ENCODE results near the gene TPD52L1.

The TPD52L1 gene

GRCh38 chr6:125138083-125138482 is 15.5 kb upstream of the TPD52L1 start:
- no peak for DNase-seq (ENCODE audit: low read depth)
- no peak overlapping the region for H3K4me3 ChIP-seq (ENCODE audit: low read depth, low read length)
- no peak for TF ChIP-seq CTCF (IDR thresholded peaks at IDR 0.05; ENCODE audit: control insufficient read depth, extremely low read depth, insufficient read depth)

DNA sequence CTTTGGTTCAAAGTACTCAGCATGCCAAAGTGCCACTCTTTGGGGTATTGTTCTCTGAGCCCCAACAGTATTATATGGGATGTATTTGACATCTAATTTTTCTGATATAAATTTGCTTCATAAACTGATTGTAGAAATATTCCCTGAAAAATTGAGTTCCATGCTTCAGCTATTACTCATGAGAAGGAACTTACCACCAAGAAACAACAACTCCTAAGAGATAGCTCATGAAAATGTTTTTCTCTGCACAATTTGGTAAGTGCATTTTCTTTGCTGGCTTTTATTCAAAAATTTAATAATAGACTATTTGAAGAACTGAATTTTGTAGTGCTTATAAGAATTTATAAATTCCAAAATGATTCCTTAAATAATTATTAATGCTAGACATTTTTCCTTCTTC is 12.8 kb upstream of the TPD52L1 start:
- no peak for TF ChIP-seq CTCF (IDR thresholded peaks at IDR 0.05; ENCODE audit: control insufficient read depth, extremely low read depth, insufficient read depth)
- H3K4me3 ChIP-seq (ENCODE audit: low read depth, low read length) = no peak overlapping the region
- no peak for DNase-seq (ENCODE audit: low read depth)

DNA sequence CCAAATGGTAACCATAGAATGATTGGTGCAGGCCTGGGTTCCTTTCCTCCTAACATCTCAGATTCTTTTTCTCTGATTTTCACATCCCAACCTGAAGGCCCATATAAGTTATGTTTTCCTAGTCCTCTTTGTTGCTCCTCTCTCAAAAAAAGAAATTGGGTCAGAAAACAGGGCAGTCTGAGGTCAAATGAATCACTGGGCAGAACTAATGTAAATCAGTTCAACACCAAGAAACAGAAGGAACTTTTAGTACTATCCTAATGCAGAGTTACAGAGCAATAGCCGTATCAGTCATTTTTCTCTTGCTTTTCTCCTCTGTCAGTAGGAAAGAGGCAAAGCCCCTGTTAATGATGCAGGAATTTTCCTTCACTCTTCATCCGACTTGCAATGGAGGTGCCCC is 11.0 kb upstream of the TPD52L1 start:
- no peak for TF ChIP-seq CTCF (IDR thresholded peaks at IDR 0.05; ENCODE audit: control insufficient read depth, extremely low read depth, insufficient read depth)
- H3K4me3 ChIP-seq (ENCODE audit: low read depth, low read length) = no peak overlapping the region
- DNase-seq (ENCODE audit: low read depth) = no peak

DNA sequence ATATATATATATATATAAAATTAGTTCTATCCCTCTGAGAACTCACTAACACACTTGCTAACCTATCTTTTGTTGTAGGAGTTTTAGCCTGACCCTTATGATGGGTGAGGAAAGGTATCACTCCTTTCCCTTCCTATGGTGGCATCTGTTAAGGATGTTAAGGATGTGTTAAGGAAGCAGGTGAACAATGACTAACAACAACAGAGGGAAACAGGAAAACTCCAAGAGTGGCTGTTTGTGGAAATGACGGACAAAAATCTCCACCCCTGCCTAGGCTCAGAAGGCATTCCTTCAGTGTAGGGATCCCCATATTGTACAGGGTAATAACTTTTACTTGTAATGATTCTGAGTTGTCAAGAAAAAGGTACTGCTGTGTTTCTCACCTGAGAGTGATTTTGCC is 8.8 kb upstream of the TPD52L1 start:
- no peak for DNase-seq (ENCODE audit: low read depth)
- H3K4me3 ChIP-seq (ENCODE audit: low read depth, low read length) = no peak overlapping the region
- TF ChIP-seq CTCF (IDR thresholded peaks at IDR 0.05; ENCODE audit: control insufficient read depth, extremely low read depth, insufficient read depth) = no peak

DNA sequence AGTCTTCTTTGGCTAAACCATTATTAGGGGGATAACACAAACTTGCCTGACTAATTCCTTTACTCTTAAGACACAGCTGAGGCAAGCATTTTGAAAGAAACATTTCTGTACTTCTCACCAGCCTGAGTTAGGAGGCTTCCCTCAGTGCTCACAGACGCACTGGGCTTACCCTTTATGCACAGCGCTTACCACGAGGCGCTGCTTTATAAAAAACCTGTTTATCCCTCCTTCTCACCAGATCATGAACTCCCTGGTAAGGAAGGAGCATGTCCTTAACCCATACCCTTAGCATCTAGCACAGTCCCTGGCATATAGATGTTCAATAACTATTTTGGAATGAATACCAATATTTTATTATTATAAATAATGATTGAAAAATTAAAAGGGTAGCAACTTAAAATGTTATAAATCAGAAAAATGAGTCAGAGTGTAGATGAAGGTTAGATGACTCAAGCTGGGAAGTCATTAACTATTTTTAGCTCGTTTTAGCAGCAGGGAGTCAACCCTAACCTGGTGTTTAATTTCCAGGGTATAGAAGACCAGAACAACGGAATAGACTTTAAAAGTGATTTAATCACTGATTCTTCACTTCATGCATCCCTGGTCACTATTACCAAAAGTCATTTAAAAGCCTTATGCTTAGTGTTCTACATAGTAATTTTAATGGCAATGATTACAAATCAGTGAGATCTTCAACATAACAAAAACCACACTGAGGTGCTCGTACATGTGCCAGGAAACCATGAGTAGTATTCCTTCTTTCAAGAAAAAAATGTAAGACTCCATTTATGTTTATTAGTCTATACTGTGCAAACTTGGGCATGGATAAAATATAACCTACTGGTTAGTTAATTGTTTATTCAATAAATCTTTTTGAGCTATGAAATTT is 4.1 kb upstream of the TPD52L1 start:
- no peak overlapping the region for H3K4me3 ChIP-seq (ENCODE audit: low read depth, low read length)
- DNase-seq (ENCODE audit: low read depth) = no peak
- no peak for TF ChIP-seq CTCF (IDR thresholded peaks at IDR 0.05; ENCODE audit: control insufficient read depth, extremely low read depth, insufficient read depth)

- no peak for TF ChIP-seq CTCF (IDR thresholded peaks at IDR 0.05; ENCODE audit: control insufficient read depth, extremely low read depth, insufficient read depth)
- no peak overlapping the region for H3K4me3 ChIP-seq (ENCODE audit: low read depth, low read length)
- DNase-seq (ENCODE audit: low read depth) = no peak
These were observed 1.9 kb upstream of the TPD52L1 start for GRCh38 chr6:125151700-125152099.
